Colonic mucosa (tissue), 4 donors: ENCODE results near the gene TTC28. TPM values are rescaled to one million over a fixed set of nuclear protein-coding genes. Genes with fewer than 3 reads are reported as not detected.

ENCODE experiments used
- DNase-seq: peaks from one replicate; pipeline ENCODE4 v3.0.0-alpha.2; 2020
- H3K27ac ChIP-seq: fragments of 200-600 bp; one replicate; pipeline ENCODE4 v1.8.0; 2021
- H3K27me3 ChIP-seq: fragments of 200-600 bp; one replicate; pipeline ENCODE4 v1.8.0; 2021
- H3K36me3 ChIP-seq: fragments of 200-600 bp; one replicate; pipeline ENCODE4 v1.8.0; 2021
- H3K4me1 ChIP-seq: fragments of 200-600 bp; one replicate; pipeline ENCODE4 v1.8.0; 2021; ENCODE audit warnings: mild to moderate bottlenecking
- H3K4me3 ChIP-seq: fragments of 200-600 bp; one replicate; pipeline ENCODE4 v1.8.0; 2021
- H3K9ac ChIP-seq, 2 donors: one replicate each; pipeline ENCODE4 v1.7.0; 2013; ENCODE audit warnings: control low read depth in 2 of 2, low read depth in 2 of 2, low read length in 2 of 2
- H3K9me3 ChIP-seq: fragments of 200-600 bp; one replicate; pipeline ENCODE4 v1.8.0; 2021
- intact Hi-C: fragments of 100-400 bp; cut with DNase I; formaldehyde crosslinking; loops from one replicate; pipeline ENCODE4 v1.14.1; 2022
- total RNA-seq, 2 donors: library from RNA; stranded (reverse); fragmentation: NEBNext Ultra II Directional in 1 of 2; extraction: Animal tissue kit (Norgen Biotek cat#: 25700) in 1 of 2; gene quantifications; one replicate each; pipeline ENCODE4 v1.2.1, GENCODE V29; 2021
- TF ChIP-seq, protein P1 (sequence below): fragments of 200-600 bp; IDR thresholded peaks from one replicate; pipeline ENCODE4 v1.8.0; 2022; ENCODE audit warnings: antibody characterized with exemption, mild to moderate bottlenecking
- donor health status: healthy.
- donor health status: DM: no; HTN: no; CAD: no.
- donor health status: DM: no; HTN: no; CAD: no.

The TTC28 gene
- total RNA-seq, 2 donors from 2014 or later, result 6.6 to 9.2 TPM

GRCh38 chr22:28442264-28442710 is 237.4 kb downstream of the TTC28 start:
- H3K27me3 ChIP-seq, result no peaks in the 10 kb centered on the region
- no peaks in the 10 kb centered on the region for H3K9me3 ChIP-seq
- intact Hi-C loops, result loop anchor here (10.0 kb wide), 1 partner anchor 153 kb away; no protein-coding TSS in a partner anchor
- TF ChIP-seq, protein P1, sequence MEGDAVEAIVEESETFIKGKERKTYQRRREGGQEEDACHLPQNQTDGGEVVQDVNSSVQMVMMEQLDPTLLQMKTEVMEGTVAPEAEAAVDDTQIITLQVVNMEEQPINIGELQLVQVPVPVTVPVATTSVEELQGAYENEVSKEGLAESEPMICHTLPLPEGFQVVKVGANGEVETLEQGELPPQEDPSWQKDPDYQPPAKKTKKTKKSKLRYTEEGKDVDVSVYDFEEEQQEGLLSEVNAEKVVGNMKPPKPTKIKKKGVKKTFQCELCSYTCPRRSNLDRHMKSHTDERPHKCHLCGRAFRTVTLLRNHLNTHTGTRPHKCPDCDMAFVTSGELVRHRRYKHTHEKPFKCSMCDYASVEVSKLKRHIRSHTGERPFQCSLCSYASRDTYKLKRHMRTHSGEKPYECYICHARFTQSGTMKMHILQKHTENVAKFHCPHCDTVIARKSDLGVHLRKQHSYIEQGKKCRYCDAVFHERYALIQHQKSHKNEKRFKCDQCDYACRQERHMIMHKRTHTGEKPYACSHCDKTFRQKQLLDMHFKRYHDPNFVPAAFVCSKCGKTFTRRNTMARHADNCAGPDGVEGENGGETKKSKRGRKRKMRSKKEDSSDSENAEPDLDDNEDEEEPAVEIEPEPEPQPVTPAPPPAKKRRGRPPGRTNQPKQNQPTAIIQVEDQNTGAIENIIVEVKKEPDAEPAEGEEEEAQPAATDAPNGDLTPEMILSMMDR, result peak; percentile 58
- H3K4me3 ChIP-seq, result peak overlapping the region; percentile 54
- peak overlapping the region; percentile 70 for H3K9ac ChIP-seq
- peak; percentile 78 for DNase-seq
- no peaks in the 10 kb centered on the region for H3K4me1 ChIP-seq
- no peaks in the 10 kb centered on the region for H3K36me3 ChIP-seq
- peak overlapping the region; percentile 60 for H3K27ac ChIP-seq

GRCh38 chr22:28441720-28442263 is 237.8 kb downstream of the TTC28 start:
- Histone ChIP-seq H3K9me3 (no peaks in the 10 kb centered on the region), H3K27me3 (no peaks in the 10 kb centered on the region), H3K4me1 (no peaks in the 10 kb centered on the region), H3K36me3 (no peaks in the 10 kb centered on the region), H3K4me3 (peak overlapping the region; percentile 54), H3K9ac (peak overlapping the region; percentile 70), H3K27ac (peak overlapping the region; percentile 60)
- no peak for DNase-seq
- intact Hi-C loops, result loop anchor here (10.0 kb wide), 1 partner anchor 153 kb away; no protein-coding TSS in a partner anchor
- TF ChIP-seq, protein P1, result no peak

DNA sequence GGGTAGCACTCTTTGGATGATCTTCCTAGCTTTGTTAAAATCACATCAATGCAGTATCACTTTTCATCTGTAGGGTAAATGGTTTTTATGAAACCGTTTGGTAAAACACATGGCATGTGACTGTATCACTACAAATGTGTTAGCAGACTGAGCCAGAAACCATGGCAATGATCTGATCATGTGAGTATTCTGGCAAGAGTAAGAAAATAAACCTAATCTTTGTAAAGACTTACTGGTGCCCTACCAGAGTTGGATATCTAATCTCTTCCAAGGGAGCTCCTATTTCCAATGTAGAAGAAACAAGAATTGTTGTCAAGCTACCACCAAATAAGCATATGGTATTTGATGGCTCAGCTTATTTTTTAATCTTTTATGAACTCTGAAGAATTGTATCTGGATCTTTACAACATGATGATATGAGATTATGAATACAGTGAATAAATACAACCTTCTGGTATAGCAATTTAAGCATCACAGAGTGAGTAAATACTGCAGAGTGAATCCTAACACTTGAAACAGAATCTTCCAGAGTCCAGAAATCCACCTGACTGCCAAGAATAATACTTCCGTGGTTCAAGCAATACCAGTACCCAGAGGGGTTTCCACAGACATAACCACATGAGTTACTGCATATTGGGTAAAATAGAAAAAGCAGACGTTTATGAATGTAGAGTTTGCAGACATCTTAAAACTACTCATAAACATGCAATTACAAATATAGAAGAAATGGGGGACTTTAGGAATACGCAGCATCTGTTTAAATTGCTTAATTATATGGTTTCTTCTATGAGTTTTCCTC is 238.8 kb downstream of the TTC28 start:
- TF ChIP-seq, protein P1, result no peak
- Histone ChIP-seq H3K27me3 (no peaks in the 10 kb centered on the region), H3K36me3 (no peaks in the 10 kb centered on the region), H3K27ac (no peak overlapping the region), H3K4me1 (no peaks in the 10 kb centered on the region), H3K4me3 (no peak overlapping the region), H3K9ac (no peak overlapping the region), H3K9me3 (no peaks in the 10 kb centered on the region)
- DNase-seq, result no peak
- intact Hi-C loops, result loop anchor here (10.0 kb wide), 1 partner anchor 154 kb away; no protein-coding TSS in a partner anchor

GRCh38 chr22:28438183-28438768 is 241.4 kb downstream of the TTC28 start:
- DNase-seq, result no peak
- TF ChIP-seq, protein P1, result no peak
- intact Hi-C loops, result no loop called here
- H3K9ac ChIP-seq, result no peak overlapping the region
- no peaks in the 10 kb centered on the region for H3K27me3 ChIP-seq
- H3K36me3 ChIP-seq, result no peaks in the 10 kb centered on the region
- no peaks in the 10 kb centered on the region for H3K4me1 ChIP-seq
- H3K27ac ChIP-seq, result no peak overlapping the region
- H3K4me3 ChIP-seq, result no peak overlapping the region
- no peaks in the 10 kb centered on the region for H3K9me3 ChIP-seq

DNA sequence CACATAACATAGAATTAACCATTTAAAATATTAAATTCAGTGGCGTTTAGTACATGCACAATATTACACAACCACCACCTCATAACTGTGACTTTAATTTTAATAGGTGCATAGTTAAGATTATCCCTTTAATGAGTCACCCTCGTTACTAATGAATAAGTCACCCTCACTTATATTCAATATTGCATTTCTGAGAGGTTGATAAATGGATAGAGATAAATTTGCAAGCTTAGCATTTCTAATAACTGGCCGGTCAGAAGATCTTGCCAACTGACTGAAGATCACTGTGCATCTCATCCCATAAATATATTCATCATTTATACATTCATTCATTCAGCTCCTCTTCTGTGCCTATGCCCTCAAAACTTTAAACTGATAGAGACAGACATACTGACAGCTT is 243.7 kb downstream of the TTC28 start:
- no peak overlapping the region for H3K27ac ChIP-seq
- TF ChIP-seq, protein P1, result no peak
- no peaks in the 10 kb centered on the region for H3K9me3 ChIP-seq
- no peak overlapping the region for H3K4me3 ChIP-seq
- H3K4me1 ChIP-seq, result no peaks in the 10 kb centered on the region
- intact Hi-C loops, result no loop called here
- DNase-seq, result no peak
- no peak overlapping the region for H3K9ac ChIP-seq
- no peaks in the 10 kb centered on the region for H3K36me3 ChIP-seq
- no peaks in the 10 kb centered on the region for H3K27me3 ChIP-seq
